Neural progenitor cell (in vitro differentiated cells): ENCODE data around the gene NUTM2G. TPM values are rescaled to one million over a fixed set of nuclear protein-coding genes. Genes with fewer than 3 reads are reported as not detected.
"Not testable (repeated sequence)": the region's sequence is repeated elsewhere in the genome, so short reads cannot be mapped to it uniquely, and the experiment has no call there.

Experiments used
- DNase-seq: peaks from one replicate; pipeline ENCODE4 v3.0.0-alpha.2; 2016; ENCODE audit warnings: low spot score
- H2AFZ ChIP-seq: fragments of 200-600 bp; sonication (generic); replicated peaks from 2 replicates; pipeline ENCODE4 v1.6.1; 2016; ENCODE audit warnings: antibody characterized with exemption
- H3F3A ChIP-seq: fragments of 200-600 bp; sonication (generic); 2 replicates; pipeline ENCODE4 v1.6.1; 2016; ENCODE audit warnings: antibody characterized with exemption, low read depth
- H3K27ac ChIP-seq: fragments of 200-600 bp; sonication (generic); 2 replicates; pipeline ENCODE4 v1.5.1; 2016; ENCODE audit warnings: mild to moderate bottlenecking
- H3K27me3 ChIP-seq: fragments of 200-600 bp; sonication (generic); 2 replicates; pipeline ENCODE4 v1.6.1; 2016; ENCODE audit warnings: mild to moderate bottlenecking, moderate library complexity
- H3K36me3 ChIP-seq: fragments of 200-600 bp; sonication (generic); 2 replicates; pipeline ENCODE4 v1.5.1; 2016
- H3K4me1 ChIP-seq: fragments of 200-600 bp; sonication (generic); 2 replicates; pipeline ENCODE4 v1.6.1; 2016; ENCODE audit warnings: mixed run types
- H3K4me2 ChIP-seq: fragments of 200-600 bp; sonication (generic); 2 replicates; pipeline ENCODE4 v1.6.1; 2016
- H3K4me3 ChIP-seq: fragments of 200-600 bp; sonication (generic); 2 replicates; pipeline ENCODE4 v1.5.1; 2016
- H3K79me2 ChIP-seq: fragments of 200-600 bp; sonication (generic); 2 replicates; pipeline ENCODE4 v1.6.1; 2016; ENCODE audit warnings: low read depth
- H3K9ac ChIP-seq: fragments of 200-600 bp; sonication (generic); 2 replicates; pipeline ENCODE4 v1.6.1; 2016
- H3K9me3 ChIP-seq: fragments of 200-600 bp; sonication (generic); 2 replicates; pipeline ENCODE4 v1.5.1; 2016; ENCODE audit warnings: low read depth
- H4K20me1 ChIP-seq: fragments of 200-600 bp; sonication (generic); 2 replicates; pipeline ENCODE4 v1.6.1; 2016; ENCODE audit warnings: low read depth
- H3K27ac Mint-ChIP-seq: 3 replicates; pipeline ENCODE4 v1.8.0; 2021; ENCODE audit warnings: mixed read lengths
- H3K27me3 Mint-ChIP-seq: 2 replicates; pipeline ENCODE4 v1.8.0; 2022; ENCODE audit warnings: low read depth, mild to moderate bottlenecking, inconsistent platforms, moderate library complexity, mixed read lengths; ENCODE audit not compliant: insufficient read depth
- H3K36me3 Mint-ChIP-seq: 3 replicates; pipeline ENCODE4 v1.8.0; 2021; ENCODE audit warnings: mixed read lengths
- H3K4me1 Mint-ChIP-seq: 3 replicates; pipeline ENCODE4 v1.8.0; 2021; ENCODE audit warnings: mixed read lengths
- H3K4me3 Mint-ChIP-seq: 3 replicates; pipeline ENCODE4 v1.8.0; 2021; ENCODE audit warnings: mild to moderate bottlenecking, moderate library complexity, mixed read lengths
- H3K9me3 Mint-ChIP-seq: 3 replicates; pipeline ENCODE4 v1.8.0; 2020; ENCODE audit warnings: mixed read lengths
- EZH2 ChIP-seq: fragments of 200-600 bp; sonication (generic); IDR thresholded peaks from 2 replicates; pipeline ENCODE4 v1.6.1; 2017; ENCODE audit warnings: antibody characterized with exemption, mild to moderate bottlenecking, moderate library complexity
- EZH2phosphoT487 ChIP-seq: fragments of 200-600 bp; sonication (generic); IDR thresholded peaks from 2 replicates; pipeline ENCODE4 v1.6.1; 2017; ENCODE audit warnings: antibody characterized with exemption
- total RNA-seq: library from RNA; depleted of rRNA; stranded (reverse); fragments of >200 nt; gene quantifications from 2 replicates; pipeline ENCODE4 v1.2.3, GENCODE V29; 2015; ENCODE audit warnings: low replicate concordance
- TF ChIP-seq, protein P1 (sequence below): fragments of 200-600 bp; sonication (generic); IDR thresholded peaks from 2 replicates; pipeline ENCODE4 v1.5.1; 2017; ENCODE audit warnings: antibody characterized with exemption, mild to moderate bottlenecking

The NUTM2G gene
- total RNA-seq, 1 donor from 2014 or later, result not detected

DNA sequence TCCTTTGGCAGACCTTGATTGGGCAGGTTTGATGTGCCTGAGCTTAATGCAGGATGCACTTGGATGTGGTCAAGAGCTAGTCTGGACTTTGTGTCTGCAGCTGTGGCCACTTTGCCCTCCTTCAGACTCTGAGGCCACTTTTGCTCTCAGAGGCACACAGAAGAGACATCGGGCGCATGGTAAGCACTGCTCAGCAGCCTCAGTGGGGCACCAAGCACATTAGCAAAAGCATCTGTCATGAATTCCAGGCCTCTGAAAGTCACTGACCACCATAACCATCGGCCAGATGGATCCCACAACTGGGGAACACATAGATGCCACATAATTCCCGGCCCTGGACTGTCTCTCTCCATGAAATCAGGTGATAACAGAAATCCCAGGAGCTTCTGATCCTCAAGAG lies 40.1 kb upstream of the NUTM2G start:
- no peak overlapping the region for H3K4me3 ChIP-seq
- peaks cover 7% of the 10 kb centered on the region for H3K9me3 Mint-ChIP-seq
- H4K20me1 ChIP-seq, result no peaks in the 10 kb centered on the region
- H3K27ac ChIP-seq, result no peak overlapping the region
- H3K36me3 ChIP-seq, result no peaks in the 10 kb centered on the region
- H3K27ac Mint-ChIP-seq, result no peak overlapping the region
- H3K4me3 Mint-ChIP-seq, result no peak overlapping the region
- H3K79me2 ChIP-seq, result no peaks in the 10 kb centered on the region
- no peak overlapping the region for H3K4me2 ChIP-seq
- TF ChIP-seq EZH2 (no peak), EZH2phosphoT487 (no peak)
- TF ChIP-seq, protein P1, sequence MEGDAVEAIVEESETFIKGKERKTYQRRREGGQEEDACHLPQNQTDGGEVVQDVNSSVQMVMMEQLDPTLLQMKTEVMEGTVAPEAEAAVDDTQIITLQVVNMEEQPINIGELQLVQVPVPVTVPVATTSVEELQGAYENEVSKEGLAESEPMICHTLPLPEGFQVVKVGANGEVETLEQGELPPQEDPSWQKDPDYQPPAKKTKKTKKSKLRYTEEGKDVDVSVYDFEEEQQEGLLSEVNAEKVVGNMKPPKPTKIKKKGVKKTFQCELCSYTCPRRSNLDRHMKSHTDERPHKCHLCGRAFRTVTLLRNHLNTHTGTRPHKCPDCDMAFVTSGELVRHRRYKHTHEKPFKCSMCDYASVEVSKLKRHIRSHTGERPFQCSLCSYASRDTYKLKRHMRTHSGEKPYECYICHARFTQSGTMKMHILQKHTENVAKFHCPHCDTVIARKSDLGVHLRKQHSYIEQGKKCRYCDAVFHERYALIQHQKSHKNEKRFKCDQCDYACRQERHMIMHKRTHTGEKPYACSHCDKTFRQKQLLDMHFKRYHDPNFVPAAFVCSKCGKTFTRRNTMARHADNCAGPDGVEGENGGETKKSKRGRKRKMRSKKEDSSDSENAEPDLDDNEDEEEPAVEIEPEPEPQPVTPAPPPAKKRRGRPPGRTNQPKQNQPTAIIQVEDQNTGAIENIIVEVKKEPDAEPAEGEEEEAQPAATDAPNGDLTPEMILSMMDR, result no peak
- H3K4me1 ChIP-seq, result no peaks in the 10 kb centered on the region
- H3F3A ChIP-seq, result no peaks in the 10 kb centered on the region
- no peak overlapping the region for H3K9ac ChIP-seq
- no peak overlapping the region for H2AFZ ChIP-seq
- peaks cover 28% of the 10 kb centered on the region for H3K36me3 Mint-ChIP-seq
- no peaks in the 10 kb centered on the region for H3K4me1 Mint-ChIP-seq
- H3K27me3 Mint-ChIP-seq, result no peaks in the 10 kb centered on the region
- no peaks in the 10 kb centered on the region for H3K27me3 ChIP-seq
- DNase-seq, result no peak
- no peaks in the 10 kb centered on the region for H3K9me3 ChIP-seq

DNA sequence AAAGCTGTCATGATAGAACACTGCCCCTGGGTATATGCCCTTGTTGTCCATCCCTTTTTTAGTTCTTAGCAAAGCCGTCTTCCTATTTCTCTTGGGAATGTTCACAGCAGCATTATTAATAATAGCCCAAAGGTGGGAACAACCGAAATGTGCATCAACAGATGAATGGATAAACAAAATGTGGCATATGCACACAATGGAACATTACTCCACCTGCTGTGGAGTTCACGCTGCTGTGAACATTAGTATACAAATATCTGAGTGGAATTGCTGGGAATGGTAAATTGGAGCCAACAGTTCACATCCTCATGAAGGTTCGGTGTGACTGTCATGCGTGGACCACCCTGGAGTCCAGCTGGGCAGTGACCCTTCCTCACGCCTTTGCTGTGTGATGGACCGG lies 36.5 kb upstream of the NUTM2G start:
- no peaks in the 10 kb centered on the region for H3K9me3 Mint-ChIP-seq
- no peak overlapping the region for H3K27ac Mint-ChIP-seq

DNA sequence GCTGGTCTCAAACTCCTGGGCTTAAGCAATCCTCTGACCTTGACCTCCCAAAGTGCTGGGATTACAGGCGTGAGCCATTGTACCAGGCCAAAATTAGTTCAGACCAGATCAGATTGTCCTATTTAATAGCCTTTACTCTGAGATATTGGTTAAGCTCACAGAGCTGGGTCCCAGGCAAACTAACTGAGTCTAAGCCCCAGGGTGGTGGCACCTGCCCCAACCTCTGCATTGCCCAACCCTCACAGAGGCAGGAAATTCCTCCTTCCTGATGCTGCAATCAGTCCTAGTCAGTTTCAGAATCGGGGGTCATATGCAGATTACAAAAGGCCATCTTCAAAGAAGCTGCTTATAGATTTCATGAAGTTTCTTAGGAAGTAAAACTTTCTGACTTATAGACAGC lies 28.6 kb upstream of the NUTM2G start:
- H3K36me3 Mint-ChIP-seq, result peaks cover 15% of the 10 kb centered on the region
- not testable (repeated sequence) for H3K4me1 ChIP-seq, H3K27ac ChIP-seq, H3K4me3 ChIP-seq, H3K79me2 ChIP-seq, H3K36me3 ChIP-seq, H4K20me1 ChIP-seq, H2AFZ ChIP-seq, H3K27ac Mint-ChIP-seq, H3K9ac ChIP-seq, H3K4me3 Mint-ChIP-seq, H3K9me3 ChIP-seq, H3K27me3 Mint-ChIP-seq, H3F3A ChIP-seq, H3K9me3 Mint-ChIP-seq, H3K27me3 ChIP-seq, H3K4me1 Mint-ChIP-seq, H3K4me2 ChIP-seq, DNase-seq

More for the DNA sequence above, 36.5 kb upstream of the NUTM2G start:
- no peak for TF ChIP-seq EZH2
- TF ChIP-seq, protein P1, result no peak
- no peak overlapping the region for H3K9ac ChIP-seq
- DNase-seq, result no peak
- H3K4me3 ChIP-seq, result no peak overlapping the region
- Mint-ChIP-seq H3K4me1 (no peaks in the 10 kb centered on the region), H3K36me3 (peaks cover 35% of the 10 kb centered on the region), H3K27me3 (no peaks in the 10 kb centered on the region), H3K4me3 (no peak overlapping the region)
- no peaks in the 10 kb centered on the region for H3K27me3 ChIP-seq
- H3K79me2 ChIP-seq, result no peaks in the 10 kb centered on the region
- no peak overlapping the region for H2AFZ ChIP-seq
- no peaks in the 10 kb centered on the region for H3K36me3 ChIP-seq
- H3K4me1 ChIP-seq, result no peaks in the 10 kb centered on the region
- H3K9me3 ChIP-seq, result no peaks in the 10 kb centered on the region
- no peak overlapping the region for H3K27ac ChIP-seq
- no peaks in the 10 kb centered on the region for H3F3A ChIP-seq
- no peaks in the 10 kb centered on the region for H4K20me1 ChIP-seq
- H3K4me2 ChIP-seq, result no peak overlapping the region

DNA sequence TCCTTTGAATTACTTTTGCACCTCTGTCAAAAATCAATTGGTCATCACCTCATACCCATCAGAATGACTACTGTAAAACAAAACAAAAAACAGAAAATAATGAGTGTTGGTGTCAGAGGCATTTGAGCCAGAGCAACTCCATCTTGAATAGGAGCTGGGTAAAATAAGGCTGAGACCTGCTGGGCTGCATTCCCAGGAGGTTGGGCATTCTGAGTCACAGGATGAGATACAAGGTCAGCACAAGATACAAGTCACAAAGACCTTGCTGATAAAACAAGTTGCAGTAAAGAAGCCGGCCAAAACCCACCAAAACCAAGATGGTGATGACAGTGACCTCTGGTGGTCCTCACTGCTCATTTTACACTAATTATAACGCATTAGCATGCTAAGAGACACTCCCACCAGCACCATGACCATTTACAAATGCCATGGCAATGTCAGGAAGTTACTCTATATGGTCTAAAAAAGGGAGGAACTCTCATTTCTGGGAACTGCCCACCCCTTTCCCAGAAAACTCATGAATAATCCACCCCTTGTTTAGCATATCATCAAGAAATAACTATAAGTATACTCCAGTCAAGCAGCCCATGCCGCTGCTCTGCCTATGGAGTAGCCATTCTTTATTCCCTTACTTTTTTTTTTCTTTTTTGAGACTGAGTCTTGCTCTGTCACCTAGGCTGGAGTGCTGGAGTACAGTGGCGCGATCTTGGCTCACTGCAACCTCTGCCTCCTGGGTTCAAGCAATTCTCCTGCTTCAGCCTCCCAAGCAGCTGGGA lies 23.5 kb upstream of the NUTM2G start:
- not testable (repeated sequence) for H3K4me2 ChIP-seq, H3K27ac Mint-ChIP-seq, H3K27me3 ChIP-seq, H3K27ac ChIP-seq, H3K9ac ChIP-seq, H3K4me1 ChIP-seq, H3K4me3 ChIP-seq, H3K36me3 ChIP-seq, H3K27me3 Mint-ChIP-seq, H3K4me3 Mint-ChIP-seq, H3F3A ChIP-seq, H4K20me1 ChIP-seq, H3K9me3 ChIP-seq, H3K9me3 Mint-ChIP-seq, H3K4me1 Mint-ChIP-seq, DNase-seq, H3K79me2 ChIP-seq, H3K36me3 Mint-ChIP-seq, H2AFZ ChIP-seq

DNA sequence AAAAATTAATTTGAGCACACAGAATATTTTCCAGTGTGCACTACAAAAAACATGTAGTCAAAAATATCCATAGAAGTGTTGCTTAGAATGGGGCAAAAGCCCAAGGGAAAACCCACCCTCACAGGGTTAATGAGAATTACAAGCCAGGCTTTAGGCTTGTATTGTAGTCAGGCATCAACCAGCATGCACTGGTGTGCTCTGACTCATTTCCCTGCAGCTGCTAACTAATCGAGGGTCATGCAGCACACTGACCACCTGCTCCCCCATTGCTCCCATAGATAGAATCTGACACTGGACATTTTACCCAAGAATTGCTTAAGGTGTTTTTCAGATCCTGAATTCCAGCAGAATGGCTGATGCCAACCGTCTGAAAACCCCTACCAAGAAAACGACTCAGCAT lies 20.2 kb upstream of the NUTM2G start:
- H3K9me3 Mint-ChIP-seq, H4K20me1 ChIP-seq, DNase-seq: not testable (repeated sequence)

DNA sequence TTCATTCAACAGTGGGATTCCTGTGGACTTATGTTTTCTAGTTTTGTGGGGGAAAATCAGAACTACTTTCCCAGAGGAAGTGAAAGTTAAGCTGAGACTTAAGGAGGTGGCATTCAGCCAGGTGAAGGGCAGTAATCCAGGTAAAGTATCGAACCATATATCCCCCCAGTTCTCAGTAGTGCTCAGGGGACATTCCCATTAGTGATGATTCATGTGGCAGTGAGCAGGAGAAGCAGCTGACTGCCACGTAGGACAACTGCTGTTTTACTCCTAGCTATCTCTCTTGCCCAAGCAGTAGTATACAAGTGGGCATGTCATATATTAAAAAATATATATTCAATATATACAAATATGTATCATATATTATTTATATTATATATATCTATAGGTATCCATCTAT lies 13.1 kb upstream of the NUTM2G start:
- H3K27ac ChIP-seq, DNase-seq, H2AFZ ChIP-seq, H4K20me1 ChIP-seq, H3K4me1 ChIP-seq, H3F3A ChIP-seq, H3K27ac Mint-ChIP-seq, H3K36me3 Mint-ChIP-seq, H3K4me3 Mint-ChIP-seq, H3K9me3 ChIP-seq, H3K9me3 Mint-ChIP-seq, H3K79me2 ChIP-seq, H3K4me1 Mint-ChIP-seq, H3K36me3 ChIP-seq, H3K4me2 ChIP-seq, H3K27me3 Mint-ChIP-seq, H3K9ac ChIP-seq, H3K4me3 ChIP-seq, H3K27me3 ChIP-seq: not testable (repeated sequence)

More for the DNA sequence above, 20.2 kb upstream of the NUTM2G start:
- H3K4me3 ChIP-seq, H2AFZ ChIP-seq, H3K4me1 ChIP-seq, H3K27ac Mint-ChIP-seq, H3K4me1 Mint-ChIP-seq, H3K4me3 Mint-ChIP-seq, H3K27ac ChIP-seq, H3K9ac ChIP-seq, H3F3A ChIP-seq, H3K36me3 Mint-ChIP-seq, H3K36me3 ChIP-seq, H3K27me3 Mint-ChIP-seq, H3K9me3 ChIP-seq, H3K4me2 ChIP-seq, H3K27me3 ChIP-seq, H3K79me2 ChIP-seq: not testable (repeated sequence)
